OCI-LY1 (cell line): ENCODE results near the gene RALB.
"Not testable (repeated sequence)": the region's sequence is repeated elsewhere in the genome, so short reads cannot be mapped to it uniquely, and the experiment has no call there.

Experiments used
- CTCF ChIP-seq: fragments of 200-600 bp; sonication (generic), shearing (Covaris generic); IDR thresholded peaks from 2 replicates; pipeline ENCODE4 v1.5.1; 2017; ENCODE audit warnings: mild to moderate bottlenecking, antibody characterized with exemption, low read length, moderate library complexity, mixed read lengths
- EZH2 ChIP-seq: fragments of 200-600 bp; sonication (generic), shearing (Covaris generic); IDR thresholded peaks from 2 replicates; pipeline ENCODE4 v1.8.0; 2017; ENCODE audit warnings: borderline replicate concordance, mixed run types, mild to moderate bottlenecking, antibody characterized with exemption, low read length, moderate library complexity, mixed read lengths

- TF ChIP-seq CTCF, EZH2: not testable (repeated sequence)
Observed at GRCh38 chr2:120235158-120235557, 17.5 kb upstream of the RALB start.
